Activated CD8-positive, alpha-beta memory T cell treated with anti-CD3 and anti-CD28 coated beads for 1 hour (primary cell): ENCODE results near the gene SNAP29.
"Not testable (repeated sequence)": the region's sequence is repeated elsewhere in the genome, so short reads cannot be mapped to it uniquely, and the experiment has no call there.

Experiments used
- DNase-seq, 2 donors: peaks; one replicate each; pipeline ENCODE4 v3.0.0-alpha.2; 2020; ENCODE audit warnings: low read depth in 1 of 2; ENCODE audit errors: extremely low read depth in 1 of 2

SNAP29 gene

DNA sequence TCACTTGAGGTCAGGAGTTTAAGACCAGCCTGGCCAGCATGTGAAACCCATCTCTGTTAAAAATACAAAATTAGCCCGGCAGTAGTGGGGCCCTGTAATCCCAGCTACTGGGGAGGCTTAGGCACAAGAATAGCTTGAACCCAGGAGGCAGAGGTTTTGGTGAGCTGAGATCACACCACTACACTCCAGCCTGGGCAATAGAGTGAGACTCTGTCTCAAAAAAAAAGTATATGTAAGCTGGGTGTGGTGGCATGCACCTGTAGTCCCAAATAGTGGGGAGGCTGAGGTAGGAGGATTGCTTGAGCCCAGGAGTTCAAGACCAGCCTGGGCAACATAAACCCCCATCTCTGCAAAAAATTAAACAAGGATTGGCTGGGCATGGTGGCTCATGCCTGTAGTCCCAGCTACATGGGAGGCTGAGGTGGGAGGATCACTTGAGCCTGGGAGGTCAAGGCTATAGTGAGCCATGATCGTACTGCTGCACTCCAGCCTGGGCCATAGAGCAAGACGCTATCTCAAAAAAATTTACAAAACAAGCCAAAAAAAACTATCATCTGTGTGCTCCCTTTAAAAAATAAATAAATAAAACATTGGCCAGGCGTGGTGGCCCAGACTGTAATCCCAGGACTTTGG is 69.2 kb downstream of the SNAP29 start:
- no peak for DNase-seq

DNA sequence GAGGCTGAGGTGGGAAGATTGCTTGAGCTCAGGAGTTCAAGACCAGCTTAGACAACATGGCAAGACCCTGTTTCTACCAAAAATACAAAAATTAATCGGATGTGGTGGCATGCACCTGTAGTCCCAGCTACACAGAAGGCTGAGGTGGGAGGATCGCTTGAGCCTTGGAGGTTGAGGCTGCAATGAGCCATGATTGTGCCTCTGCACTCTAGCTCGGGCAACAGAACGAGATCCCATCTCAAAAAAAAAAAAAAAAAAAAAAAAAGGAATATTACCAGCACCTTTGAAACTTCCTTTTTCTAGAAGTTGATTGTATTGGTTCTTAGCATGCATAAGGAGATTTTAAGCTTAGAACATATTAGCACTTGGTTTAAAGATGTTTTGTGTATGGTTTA is 69.8 kb downstream of the SNAP29 start:
- DNase-seq, result no peak

DNA sequence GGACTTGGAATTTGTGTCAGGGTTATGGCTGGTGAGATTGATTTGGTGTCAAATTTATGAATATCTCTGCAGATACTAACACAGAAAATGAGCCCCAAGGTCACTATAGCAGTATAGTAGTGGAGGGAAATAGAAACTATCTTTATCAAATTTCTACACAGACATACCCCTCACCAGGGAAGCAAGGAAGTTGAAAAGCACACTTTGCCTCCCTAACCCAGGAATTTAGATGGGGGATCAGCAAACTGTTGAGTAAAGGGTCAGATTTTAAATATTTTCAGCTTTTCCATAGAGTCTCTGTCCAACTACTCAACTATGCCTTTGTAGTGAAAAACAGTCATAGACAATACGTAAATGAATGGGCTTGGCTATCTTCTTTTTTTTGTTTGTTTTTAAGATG is 71.2 kb downstream of the SNAP29 start:
- DNase-seq, result no peak

DNA sequence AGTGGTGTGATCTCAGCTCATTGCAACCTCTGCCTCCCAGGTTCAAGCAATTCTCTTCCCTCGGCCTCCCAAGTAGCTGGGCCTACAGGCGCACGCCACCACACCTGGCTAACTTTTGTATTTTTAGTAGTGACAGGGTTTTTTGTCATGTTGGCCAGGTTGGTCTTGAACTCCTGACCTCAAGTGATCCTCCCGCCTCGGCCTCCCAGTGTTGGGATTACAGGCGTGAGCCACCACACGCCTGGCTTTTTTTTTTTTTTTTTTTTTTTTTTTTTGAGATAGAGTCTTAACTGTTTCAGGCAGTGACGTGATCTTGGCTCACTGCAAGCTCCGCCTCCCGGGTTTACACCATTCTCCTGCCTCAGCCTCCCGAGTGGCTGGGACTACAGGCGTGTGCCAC is 71.6 kb downstream of the SNAP29 start:
- not testable (repeated sequence) for DNase-seq

DNA sequence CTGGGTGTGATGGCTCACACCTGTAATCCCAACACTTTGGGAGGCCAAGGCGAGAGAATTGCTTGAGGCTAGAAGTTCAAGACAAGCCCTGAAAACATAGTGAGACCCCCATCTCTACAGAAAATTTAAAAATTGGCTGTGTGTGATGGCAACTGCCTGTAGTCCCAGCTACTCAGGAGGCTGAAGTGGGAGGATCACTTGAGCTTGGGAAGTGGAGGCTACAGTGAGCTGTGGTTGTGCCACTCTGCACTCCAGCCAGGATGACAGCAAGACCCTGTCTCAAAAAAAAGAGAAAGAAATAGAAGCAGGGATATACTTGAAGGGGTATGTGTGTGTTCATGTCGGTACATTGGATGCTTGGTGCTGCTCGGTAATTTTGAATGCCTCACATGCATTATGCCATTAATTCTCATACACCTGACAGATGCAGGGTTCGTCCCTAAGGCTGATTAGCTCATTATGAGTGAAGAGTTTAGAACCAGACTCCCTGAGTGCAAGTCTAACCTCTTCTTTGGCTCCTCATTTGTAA is 72.4 kb downstream of the SNAP29 start:
- no peak for DNase-seq

DNA sequence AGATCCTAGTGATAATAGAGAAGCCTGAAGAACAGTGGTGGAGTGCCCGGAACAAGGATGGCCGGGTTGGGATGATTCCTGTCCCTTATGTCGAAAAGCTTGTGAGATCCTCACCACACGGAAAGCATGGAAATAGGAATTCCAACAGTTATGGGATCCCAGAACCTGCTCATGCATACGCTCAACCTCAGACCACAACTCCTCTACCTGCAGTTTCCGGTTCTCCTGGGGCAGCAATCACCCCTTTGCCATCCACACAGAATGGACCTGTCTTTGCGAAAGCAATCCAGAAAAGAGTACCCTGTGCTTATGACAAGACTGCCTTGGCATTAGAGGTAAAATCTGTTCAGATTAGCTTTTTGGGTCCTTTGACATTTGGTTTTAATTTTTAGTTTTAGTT is 75.1 kb downstream of the SNAP29 start:
- no peak for DNase-seq

DNA sequence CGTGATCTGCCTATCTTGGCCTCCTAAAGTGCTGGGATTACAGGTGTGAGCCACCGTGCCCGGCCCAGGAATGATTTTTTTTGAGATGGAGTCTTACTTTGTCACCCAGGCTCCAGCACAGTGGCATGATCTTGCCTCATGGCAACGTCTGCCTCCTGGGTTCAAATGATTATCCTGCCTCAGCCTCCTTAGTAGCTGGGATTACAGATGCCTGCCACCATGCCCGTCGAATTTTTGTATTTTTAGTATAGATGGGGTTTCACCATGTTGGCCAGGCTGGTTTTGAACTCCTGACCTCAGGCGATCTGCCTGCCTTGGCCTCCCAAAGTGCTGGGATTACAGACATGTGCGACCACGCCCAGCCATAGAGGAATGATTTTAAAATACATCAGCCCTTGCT is 76.2 kb downstream of the SNAP29 start:
- not testable (repeated sequence) for DNase-seq

DNA sequence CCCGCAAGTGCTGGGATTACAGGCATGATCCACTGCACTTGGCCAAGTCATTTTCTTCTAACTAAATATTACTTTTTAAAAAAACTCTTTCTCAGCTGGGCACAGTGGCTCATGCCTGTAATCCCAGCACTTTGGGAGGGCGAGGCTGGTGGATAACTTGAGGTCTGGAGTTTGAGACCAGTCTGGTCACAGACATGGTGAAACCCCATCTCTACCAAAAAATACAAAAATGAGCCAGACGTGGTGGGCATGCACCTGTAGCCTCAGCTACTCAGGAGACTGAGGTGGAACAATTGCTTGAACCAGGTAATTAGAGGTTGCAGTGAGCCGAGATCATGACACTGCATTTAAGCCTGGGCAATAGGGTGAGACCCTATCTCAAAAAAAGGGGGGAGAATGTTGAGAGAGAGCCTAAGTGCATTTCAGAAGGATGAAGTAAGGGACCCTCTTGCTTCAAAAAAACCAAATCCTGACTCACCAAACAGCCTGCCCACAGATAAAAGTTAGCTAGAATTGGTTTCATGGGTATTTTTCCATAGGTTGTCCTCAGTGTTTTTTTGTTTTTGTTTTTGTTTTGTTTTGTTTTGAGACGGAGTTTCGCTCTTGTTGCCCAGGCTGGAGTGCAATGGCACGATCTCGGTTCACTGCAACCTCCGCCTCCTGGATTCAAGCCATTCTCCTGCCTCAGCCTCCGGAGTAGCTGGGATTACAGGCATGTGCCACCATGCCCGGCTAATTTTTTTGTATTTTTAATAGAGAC is 77.2 kb downstream of the SNAP29 start:
- not testable (repeated sequence) for DNase-seq

DNA sequence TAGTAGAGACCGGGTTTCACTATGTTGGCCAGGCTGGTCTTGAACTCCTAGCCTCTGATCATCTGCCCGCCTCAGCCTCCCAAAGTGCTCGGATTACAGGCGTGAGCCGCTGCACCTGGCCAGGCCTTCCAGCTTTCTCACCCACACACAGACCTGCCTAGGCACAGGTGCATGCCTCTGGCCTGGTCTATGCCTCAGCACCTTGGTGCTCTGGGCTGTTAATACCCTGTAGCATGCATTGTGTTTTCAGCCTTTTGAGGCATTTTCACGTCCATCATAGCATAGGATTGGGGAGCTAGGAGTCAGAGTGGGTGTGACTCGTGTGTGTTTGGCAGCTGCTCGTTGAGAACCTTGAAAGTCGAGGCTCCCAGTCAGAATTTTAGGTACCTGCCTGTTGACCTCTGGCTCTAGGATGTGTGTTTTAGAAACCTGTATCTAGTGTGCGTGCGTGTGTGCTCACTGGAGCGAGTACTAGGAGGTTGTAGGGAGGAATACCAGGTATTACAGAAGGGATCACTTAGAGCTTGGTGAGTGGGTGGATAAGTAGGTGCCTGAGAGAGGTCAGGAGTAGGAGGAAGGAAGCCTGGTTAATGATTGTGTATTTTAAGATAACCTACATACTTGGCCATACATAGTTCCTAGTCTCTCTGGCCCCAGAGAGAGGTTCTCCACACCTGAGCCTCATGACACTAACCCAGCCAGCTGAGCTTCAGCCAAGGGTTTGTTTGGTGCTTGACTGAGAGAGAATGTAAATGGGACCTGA is 78.4 kb downstream of the SNAP29 start:
- no peak for DNase-seq

DNA sequence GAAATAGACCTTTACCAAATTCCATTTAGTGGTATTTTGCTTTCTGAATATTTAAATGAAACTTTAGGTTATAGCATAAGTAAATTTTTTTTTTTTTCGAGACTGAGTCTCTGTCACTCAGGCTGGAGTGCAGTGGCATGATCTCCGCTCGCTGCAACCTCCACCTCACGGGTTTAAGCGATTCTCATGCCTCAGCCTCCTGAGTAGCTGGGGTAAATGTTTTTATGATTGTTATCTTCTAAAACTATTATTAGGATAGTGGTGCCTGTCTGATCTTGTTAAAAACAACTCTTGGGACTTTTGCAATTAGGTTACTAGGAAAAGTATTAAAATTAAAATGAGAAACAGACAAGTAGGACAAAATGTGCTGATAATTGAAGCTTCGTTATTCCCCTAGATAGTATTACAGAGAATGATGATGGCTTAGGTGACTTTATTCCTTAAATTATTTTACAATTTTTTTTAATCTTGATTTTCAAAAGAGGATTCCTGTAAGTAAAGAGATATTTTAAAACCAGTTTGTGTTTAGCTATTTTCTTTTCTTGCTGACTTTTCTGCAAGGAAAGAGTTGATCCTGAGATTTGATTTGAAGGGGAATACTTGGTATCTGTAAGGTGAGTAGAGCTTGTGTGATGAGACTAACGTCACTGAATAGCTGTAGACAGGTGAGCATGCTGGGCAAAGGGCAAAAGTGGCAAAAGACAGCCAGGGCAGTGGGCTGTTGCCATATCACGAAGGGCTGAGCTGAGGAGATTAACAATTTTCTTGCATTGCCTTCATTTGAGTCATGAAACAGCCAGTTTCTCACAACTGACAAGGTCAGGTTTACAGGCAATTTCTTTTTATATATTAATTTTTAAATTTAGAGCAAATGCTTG is 79.2 kb downstream of the SNAP29 start:
- DNase-seq, result no peak

DNA sequence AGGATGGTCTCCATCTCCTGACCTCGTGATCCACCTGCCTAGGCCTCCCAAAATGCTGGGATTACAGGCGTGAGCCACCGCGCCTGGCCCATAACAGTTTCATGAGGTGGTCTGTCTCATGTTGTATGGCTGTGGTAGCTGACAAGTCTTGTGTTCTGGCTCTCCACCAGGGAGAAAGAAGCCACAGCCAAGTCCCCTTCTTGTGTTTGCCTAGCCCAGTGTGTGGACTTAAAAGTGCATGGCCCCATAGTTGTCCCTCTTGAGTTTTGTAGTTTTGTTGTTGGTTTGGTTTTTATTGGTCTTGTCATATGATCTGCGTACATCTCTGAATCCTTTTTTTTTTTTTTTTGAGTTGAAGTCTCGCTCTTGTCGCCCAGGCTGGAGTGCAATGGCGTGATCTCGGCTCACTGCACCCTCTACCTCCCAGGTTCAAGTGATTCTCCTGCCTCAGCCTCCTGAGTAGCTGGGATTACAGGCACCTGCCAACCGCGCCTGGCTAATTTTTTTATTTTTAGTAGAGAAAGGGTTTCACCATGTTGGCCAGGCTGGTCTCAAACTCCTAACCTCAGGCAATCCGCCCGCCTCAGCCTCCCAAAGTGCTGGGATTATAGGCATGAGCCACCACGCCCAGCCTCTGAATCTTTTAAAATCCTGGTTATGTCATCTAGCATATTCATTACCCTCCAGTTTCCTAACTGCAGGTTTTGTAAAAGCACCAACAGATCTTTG is 80.8 kb downstream of the SNAP29 start:
- not testable (repeated sequence) for DNase-seq

DNA sequence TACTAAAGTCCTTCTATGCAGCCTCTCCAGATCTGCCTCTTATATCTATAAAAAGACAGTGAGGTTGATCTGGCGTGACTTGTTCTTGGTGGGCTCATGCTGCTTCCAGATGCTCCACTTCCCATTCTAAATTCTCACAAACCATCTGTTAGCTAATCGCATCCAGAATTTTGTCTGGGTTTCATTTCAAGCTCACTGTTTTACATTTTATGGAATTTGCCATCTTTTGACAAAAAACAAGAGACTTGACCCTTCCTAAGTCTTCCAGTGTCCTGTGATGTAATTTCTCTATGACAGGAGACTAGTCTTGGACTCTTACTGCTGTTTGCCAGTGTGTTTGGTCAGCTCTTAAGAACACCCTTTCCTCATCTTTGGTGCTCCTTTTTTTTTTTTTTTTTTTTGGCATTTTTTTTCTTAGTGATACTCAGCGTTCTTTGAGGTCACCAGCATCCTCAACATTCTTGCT is 81.4 kb downstream of the SNAP29 start:
- no peak for DNase-seq
